ENCODE measurements around the gene CNGA3.

The CNGA3 gene

DNA sequence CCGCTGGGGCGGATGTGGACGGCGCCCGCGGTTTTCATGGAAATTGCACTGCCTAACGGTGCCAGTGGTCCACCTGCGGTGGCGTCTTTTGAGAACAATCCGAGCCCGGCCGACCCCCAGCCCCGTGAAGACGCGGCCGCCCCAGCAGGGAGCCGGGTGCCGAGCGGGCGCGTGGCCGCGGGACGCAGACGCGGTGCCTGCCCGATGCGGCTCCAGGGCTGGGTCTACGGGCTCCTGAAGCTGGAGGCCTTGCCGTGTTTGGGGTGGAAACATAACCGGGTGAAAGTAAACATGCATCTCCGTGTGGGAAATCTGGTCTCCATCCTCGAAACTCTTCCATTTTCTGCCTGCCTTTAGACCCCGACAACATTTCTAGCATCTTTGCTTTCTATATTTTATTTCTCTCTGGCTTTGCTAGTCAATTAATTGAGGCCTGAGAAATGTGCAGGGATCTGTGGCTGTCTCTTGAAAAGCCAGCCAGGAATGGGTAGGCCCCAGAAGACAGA, 99.0 kb downstream of the CNGA3 start:
- no peak for DNase-seq

GRCh38 chr2:98445683-98446581, 99.7 kb downstream of the CNGA3 start:
- peak; percentile 34 for DNase-seq

DNA sequence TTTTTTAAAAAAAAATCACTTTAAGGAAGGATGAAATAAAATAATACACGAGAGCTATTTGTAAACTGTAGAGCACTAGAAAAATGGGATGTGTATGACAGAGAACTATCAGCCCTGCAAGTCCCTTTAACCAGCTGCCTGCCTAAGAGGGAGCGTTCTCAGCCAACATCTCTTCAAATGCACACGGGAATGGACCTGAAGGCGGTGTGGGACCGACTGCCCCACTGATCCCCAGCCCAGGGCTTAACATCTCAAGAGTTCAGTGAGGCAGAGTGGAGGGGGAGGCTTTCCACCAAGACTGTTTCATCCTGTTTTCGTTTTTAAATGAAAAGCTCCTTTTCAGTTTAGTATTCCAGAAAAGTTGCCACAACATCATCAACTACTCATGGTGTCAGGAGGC, 100.6 kb downstream of the CNGA3 start:
- DNase-seq: no peak

Data from NCI-H526 treated with DMSO at 0.1 percent for 48 hours (cell line).